Breast epithelium (tissue), 3 donors: ENCODE measurements around the gene FCHO2.

Experiments
- POLR2AphosphoS5 ChIP-seq, 3 donors: sonication (generic); formaldehyde crosslinking; IDR thresholded peaks; one replicate each; pipeline ENCODE4 v1.6.1; 2017; ENCODE audit warnings: antibody characterized with exemption in 3 of 3
- TF ChIP-seq, protein P1 (sequence below), 3 donors: fragments of 450-650 bp; IDR thresholded peaks; one replicate each; pipeline ENCODE4 v1.5.1; 2016 to 2017; ENCODE audit warnings: antibody characterized with exemption in 3 of 3, mild to moderate bottlenecking in 3 of 3, moderate library complexity in 3 of 3

DNA sequence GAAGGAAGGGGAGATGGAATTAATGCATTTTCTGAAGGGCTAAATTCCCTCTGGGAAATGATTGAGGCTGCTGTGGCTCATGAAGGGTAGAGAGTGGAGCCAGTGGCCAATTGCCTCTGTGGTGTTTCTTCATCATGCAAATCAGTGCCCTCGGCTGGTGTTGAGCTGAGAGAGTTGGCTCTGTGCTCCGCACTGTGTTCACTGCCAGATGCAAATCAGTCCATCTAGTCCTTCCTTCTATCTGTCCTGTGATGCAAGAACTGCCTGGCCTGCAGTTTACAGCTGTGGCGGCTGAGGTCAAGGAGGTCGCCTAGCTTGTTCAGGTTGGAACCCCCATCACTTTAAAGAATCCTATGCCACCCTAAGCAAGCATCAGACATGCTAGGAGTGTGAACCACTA lies 170.5 kb downstream of the FCHO2 start:
- TF ChIP-seq, protein P1, sequence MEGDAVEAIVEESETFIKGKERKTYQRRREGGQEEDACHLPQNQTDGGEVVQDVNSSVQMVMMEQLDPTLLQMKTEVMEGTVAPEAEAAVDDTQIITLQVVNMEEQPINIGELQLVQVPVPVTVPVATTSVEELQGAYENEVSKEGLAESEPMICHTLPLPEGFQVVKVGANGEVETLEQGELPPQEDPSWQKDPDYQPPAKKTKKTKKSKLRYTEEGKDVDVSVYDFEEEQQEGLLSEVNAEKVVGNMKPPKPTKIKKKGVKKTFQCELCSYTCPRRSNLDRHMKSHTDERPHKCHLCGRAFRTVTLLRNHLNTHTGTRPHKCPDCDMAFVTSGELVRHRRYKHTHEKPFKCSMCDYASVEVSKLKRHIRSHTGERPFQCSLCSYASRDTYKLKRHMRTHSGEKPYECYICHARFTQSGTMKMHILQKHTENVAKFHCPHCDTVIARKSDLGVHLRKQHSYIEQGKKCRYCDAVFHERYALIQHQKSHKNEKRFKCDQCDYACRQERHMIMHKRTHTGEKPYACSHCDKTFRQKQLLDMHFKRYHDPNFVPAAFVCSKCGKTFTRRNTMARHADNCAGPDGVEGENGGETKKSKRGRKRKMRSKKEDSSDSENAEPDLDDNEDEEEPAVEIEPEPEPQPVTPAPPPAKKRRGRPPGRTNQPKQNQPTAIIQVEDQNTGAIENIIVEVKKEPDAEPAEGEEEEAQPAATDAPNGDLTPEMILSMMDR (IDR thresholded peaks at IDR 0.05) = no peak
- TF ChIP-seq POLR2AphosphoS5 (IDR thresholded peaks at IDR 0.05) = no peak
